NCI-H748 (cell line): ENCODE data around the gene ATP5ME.

Experiments used
- DNase-seq: peaks from one replicate; lab custom pipeline; 2025; ENCODE audit not compliant: unreplicated experiment; lab: John Stamatoyannopoulos, UW

The ATP5ME gene

GRCh38 chr4:684623-685327 is 10.7 kb upstream of the ATP5ME start:
- DNase-seq = no peak

DNA sequence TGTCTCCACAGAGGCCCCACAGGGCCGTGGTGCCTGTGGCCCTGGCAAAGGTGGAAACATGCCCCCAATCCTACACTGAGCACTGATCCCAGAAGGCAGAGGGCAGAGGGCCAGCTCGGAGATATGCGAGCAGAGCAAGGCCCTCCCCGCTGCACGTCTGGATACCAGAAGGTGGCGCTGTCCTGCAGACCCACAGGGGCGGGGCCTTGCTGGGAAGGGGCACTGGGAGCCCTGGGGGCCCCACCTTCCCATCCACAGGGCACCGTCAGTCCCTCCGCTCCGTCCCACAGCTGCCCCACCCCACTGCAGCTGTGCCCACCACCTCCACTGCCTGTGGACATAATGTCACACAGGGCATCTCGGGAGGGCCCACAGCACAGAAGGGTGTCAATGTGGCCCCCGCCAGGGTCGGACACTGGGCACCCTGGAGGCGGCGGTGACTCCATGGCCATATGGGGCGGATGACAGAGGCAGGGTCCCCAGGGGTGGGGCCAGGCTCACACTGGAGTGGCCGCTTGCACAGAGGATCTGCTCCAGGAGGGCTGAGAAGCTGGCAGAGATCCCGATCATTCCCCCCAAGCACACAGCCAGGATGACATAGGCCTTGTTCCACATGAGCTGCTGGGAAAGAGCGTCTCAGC is 10.0 kb upstream of the ATP5ME start:
- DNase-seq = peak; percentile 34

- no peak for DNase-seq
Observed at GRCh38 chr4:683247-683897, 9.3 kb upstream of the ATP5ME start.

DNA sequence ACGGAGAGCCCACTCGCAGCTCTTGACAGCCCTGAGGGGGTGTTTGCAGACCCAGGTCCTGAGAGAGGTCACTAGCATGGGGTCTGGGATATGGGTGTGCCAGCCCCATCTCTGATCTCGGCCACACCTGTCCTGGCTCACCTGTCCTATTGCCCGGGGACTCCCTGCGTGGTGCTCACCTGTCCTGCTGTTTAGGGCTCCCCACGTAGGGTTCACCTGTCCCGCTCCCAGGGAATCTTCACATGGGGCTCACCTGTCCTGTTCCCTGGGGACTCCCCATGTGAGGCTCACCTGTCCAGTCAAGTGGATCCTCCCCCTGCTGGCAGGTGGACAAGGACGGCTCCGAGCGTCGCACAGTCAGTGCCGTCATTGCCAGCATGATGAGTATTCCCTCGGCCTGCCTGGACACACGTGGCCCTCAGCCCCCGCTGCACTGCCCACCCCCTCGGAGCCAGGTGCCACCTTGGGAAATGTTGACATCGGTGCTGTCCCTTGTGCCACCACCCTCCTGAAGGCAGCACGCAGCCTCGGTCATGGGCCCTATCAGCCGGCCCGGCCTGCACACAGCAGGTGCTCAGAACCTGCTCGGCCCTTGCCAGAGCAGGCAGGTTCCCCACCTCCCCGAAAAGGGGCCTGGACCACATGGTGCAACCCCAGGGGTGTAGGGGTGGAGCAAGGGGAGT is 8.6 kb upstream of the ATP5ME start:
- peak; percentile 38 for DNase-seq

- peak; percentile 69 for DNase-seq
Observed at GRCh38 chr4:681736-682451, 7.8 kb upstream of the ATP5ME start.

DNA sequence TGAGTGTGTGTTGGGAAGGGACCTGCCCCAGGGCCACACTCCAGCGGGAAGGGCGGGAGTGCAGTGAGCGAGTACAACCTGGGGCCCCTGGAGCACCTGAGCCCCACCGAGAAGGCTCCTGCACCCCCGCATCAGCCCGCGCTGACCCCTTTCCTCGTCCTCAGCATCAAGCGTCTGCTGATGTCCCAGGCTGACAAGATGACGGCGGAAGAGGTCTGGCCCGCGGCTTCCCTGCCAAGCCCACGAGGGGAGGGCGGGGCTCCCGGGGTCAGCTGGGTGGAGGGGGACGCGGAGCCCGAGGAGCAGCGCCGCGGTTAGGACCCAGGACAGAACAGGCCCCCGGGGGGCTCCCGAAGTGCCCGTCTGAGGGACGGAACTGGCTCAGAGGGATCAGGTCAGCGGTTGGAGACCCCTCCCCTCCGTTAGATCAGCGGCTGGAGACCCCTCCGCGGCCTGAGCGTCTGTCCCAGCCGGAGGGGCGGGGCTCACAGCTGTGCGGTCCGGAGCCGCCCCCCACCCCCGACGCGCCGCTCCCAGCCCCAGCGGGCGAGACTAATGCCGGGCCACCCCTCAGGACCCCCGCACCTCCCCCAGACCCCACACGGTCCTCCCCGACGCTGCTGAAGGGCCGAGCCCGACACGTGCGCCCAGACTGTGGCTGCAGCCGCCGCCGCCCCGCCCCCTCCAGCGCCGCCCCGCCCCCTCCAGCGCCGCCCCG is 7.0 kb upstream of the ATP5ME start:
- DNase-seq = no peak

DNA sequence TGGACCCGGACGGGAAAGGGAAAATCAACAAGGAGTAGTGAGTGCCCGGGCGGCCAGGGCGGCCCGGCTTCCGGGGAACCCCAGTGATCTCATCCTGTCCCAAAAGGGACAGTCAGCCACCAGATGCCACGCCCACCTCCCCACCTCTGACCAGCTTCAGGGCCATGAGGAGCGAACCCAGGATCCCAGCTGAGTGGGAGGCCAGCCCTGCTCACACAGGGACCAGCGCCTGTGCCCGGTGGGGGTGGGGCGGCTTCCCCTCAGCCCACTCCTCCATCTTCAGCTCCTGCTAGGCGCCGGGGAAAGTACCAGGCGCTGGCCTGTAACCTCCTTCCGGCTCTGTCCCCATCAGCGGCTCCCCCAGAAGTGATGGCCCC is 6.5 kb upstream of the ATP5ME start:
- no peak for DNase-seq

GRCh38 chr4:680091-680490 is 6.0 kb upstream of the ATP5ME start:
- DNase-seq = no peak

DNA sequence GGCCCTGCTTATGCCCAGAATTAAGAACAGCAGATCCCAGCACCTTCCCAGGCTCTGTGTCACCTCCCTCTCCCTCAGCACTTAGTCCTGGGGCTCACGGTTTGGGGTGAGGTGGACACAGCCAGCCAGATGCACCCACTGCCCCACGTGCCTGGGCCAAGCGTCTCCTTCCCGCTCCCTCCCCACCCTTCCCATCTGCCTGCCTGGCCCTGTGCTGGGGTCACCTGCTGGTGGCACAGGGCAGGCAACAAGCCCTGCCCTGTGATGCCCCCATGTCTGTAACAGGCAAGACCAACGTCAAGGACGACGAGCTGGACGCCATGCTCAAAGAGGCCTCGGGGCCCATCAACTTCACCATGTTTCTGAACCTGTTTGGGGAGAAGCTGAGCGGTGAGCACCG is 5.6 kb upstream of the ATP5ME start:
- no peak for DNase-seq

DNA sequence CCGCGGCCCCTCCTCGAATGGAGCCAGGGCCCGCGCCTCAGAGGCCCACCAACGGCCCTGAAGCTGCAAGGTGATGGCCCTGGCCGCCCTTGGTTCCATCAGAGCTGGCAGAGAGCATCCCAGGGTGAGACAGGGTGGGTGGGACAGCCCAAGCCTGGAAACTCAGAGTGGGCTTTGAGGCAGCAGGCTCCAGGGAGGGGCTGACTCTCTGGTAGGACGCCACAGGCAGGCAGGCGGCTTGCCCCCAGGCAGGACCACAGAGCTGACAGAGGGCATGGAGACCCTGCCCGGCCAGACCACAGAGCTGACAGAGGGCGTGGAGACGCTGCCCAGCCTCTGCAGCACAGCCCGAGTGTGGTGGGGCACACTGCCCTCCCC is 5.0 kb upstream of the ATP5ME start:
- no peak for DNase-seq

GRCh38 chr4:678331-679103 is 4.4 kb upstream of the ATP5ME start:
- DNase-seq = no peak

- DNase-seq = peak; percentile 41
Observed at GRCh38 chr4:677431-678293, 3.6 kb upstream of the ATP5ME start.

DNA sequence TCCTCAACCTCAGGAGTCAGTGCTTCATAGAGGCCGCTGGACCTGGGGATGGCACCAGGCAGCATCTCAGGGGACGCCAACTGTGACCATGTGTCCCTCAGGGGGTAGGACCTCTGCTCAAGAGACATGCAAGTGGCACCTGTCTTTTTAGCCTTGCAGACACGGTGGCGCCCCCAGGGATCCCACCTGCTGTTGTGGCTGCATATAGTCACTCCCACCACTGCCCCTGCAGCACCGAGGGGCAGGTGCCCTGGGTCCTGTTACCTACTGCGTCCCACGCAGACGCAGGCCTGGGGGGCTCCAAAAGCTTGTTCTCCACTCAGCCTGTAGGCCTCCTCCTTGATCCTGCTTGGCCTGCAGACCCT is 2.8 kb upstream of the ATP5ME start:
- DNase-seq = no peak

GRCh38 chr4:675980-676870 is 2.1 kb upstream of the ATP5ME start:
- DNase-seq = no peak

GRCh38 chr4:675036-675882 is 1.2 kb upstream of the ATP5ME start:
- DNase-seq = no peak

GRCh38 chr4:673349-674091 is 556 bp downstream of the ATP5ME start:
- DNase-seq = no peak
